22Rv1 (cell line): ENCODE results near the gene HBQ1.

Experiments
- CTCF ChIP-seq: fragments of 450-650 bp; IDR thresholded peaks from 2 replicates; pipeline ENCODE4 v1.5.1; 2017; ENCODE audit warnings: mild to moderate bottlenecking
- ZFX ChIP-seq: fragments of 450-650 bp; IDR thresholded peaks from 2 replicates; pipeline ENCODE4 v1.6.1; 2017; ENCODE audit warnings: antibody characterized with exemption, borderline replicate concordance

- TF ChIP-seq CTCF, result no peak
- TF ChIP-seq ZFX, result no peak
Observed at GRCh38 chr16:154217-155030, 25.8 kb upstream of the HBQ1 start.
